ENCODE data around the gene HMGB3.

The HMGB3 gene

GRCh38 chrX:150982788-150983520 is at the start of gene HMGB3:
Gene HMGB3 (plus strand): TSS chrX:150983335. CDS start chrX:150985600, 2,265 bp downstream.
- DNase-seq (peak; percentile 90), ATAC-seq (ENCODE audit: insufficient read depth, low read depth) (peak; percentile 99)
- H3K9me3 ChIP-seq (ENCODE audit: insufficient read depth, low read length, severe bottlenecking): no peaks in the 10 kb centered on the region
- 0 out of 2 replicates have a peak, but pooled peaks cover 13% of the 10 kb centered on the region for H4K20me1 ChIP-seq (ENCODE audit: insufficient read depth, low read length)
- H3K27ac ChIP-seq (ENCODE audit: low read length): peak within 1 kb of the TSS; percentile 63
- TF ChIP-seq EZH2 (IDR thresholded peaks at IDR 0.05; ENCODE audit: borderline replicate concordance, low read depth, low read length, severe bottlenecking): no peak
- TF ChIP-seq, protein P1, sequence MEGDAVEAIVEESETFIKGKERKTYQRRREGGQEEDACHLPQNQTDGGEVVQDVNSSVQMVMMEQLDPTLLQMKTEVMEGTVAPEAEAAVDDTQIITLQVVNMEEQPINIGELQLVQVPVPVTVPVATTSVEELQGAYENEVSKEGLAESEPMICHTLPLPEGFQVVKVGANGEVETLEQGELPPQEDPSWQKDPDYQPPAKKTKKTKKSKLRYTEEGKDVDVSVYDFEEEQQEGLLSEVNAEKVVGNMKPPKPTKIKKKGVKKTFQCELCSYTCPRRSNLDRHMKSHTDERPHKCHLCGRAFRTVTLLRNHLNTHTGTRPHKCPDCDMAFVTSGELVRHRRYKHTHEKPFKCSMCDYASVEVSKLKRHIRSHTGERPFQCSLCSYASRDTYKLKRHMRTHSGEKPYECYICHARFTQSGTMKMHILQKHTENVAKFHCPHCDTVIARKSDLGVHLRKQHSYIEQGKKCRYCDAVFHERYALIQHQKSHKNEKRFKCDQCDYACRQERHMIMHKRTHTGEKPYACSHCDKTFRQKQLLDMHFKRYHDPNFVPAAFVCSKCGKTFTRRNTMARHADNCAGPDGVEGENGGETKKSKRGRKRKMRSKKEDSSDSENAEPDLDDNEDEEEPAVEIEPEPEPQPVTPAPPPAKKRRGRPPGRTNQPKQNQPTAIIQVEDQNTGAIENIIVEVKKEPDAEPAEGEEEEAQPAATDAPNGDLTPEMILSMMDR (IDR thresholded peaks at IDR 0.05; ENCODE audit: borderline replicate concordance, extremely low read depth, low read length, poor library complexity, severe bottlenecking): no peak
- peaks cover 26% of the 10 kb centered on the region for H3K36me3 ChIP-seq (ENCODE audit: insufficient read depth, low read length)
- H3K4me2 ChIP-seq (ENCODE audit: insufficient read depth, low read length): peak within 1 kb of the TSS; percentile 57
- H3K9ac ChIP-seq (ENCODE audit: low read depth, low read length): peak within 1 kb of the TSS; percentile 80
- H3K4me3 ChIP-seq (ENCODE audit: low read depth in 1 of 2, low read length in 2 of 2): peak within 1 kb of the TSS; percentile 46 to 58; a peak in 3 of 4 replicates
- H3K27me3 ChIP-seq (ENCODE audit: insufficient read depth, low read length, poor library complexity): no peaks in the 10 kb centered on the region
- peaks cover 15% of the 10 kb centered on the region for H3K4me1 ChIP-seq (ENCODE audit: insufficient read depth, low read length)
- H3K79me2 ChIP-seq (ENCODE audit: insufficient read depth, low read length): peaks cover 12% of the 10 kb centered on the region
- H2AFZ ChIP-seq (ENCODE audit: low read depth, low read length): peak within 1 kb of the TSS; percentile 64

DNA sequence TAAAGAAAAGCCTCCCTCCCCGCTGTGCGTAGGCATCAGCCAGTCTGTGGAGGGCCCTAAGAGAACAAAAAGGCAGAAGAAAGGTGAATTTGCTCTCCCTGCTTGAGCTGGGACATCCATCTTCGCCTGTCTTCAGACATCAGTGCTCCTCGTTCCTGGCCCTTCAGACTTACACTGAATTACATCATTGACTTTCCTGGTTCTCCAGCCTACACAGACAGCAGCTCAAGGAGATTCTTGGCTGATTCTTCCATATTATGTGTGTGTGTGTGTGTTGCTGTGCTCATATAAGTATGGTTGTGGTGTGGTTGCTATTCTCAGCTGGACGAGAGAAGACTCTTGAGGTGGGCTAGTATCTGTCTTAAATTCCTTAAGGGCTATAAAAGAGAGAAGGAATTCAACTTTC is 49.2 kb upstream of the HMGB3 start:
- no peak overlapping the region for H3K9ac ChIP-seq (ENCODE audit: low read depth, low read length)
- no peak for ATAC-seq (ENCODE audit: insufficient read depth, low read depth)
- H3K4me1 ChIP-seq (ENCODE audit: insufficient read depth, low read length): no peaks in the 10 kb centered on the region
- no peaks in the 10 kb centered on the region for H3K27me3 ChIP-seq (ENCODE audit: insufficient read depth, low read length, poor library complexity)
- no peak overlapping the region for H3K4me2 ChIP-seq (ENCODE audit: insufficient read depth, low read length)
- H3K79me2 ChIP-seq (ENCODE audit: insufficient read depth, low read length): no peaks in the 10 kb centered on the region
- no peaks in the 10 kb centered on the region for H3K9me3 ChIP-seq (ENCODE audit: insufficient read depth, low read length, severe bottlenecking)
- H3K36me3 ChIP-seq (ENCODE audit: insufficient read depth, low read length): no peaks in the 10 kb centered on the region
- DNase-seq: no peak
- H3K27ac ChIP-seq (ENCODE audit: low read length): no peak overlapping the region
- H4K20me1 ChIP-seq (ENCODE audit: insufficient read depth, low read length): no peaks in the 10 kb centered on the region
- TF ChIP-seq, protein P1 (IDR thresholded peaks at IDR 0.05; ENCODE audit: borderline replicate concordance, extremely low read depth, low read length, poor library complexity, severe bottlenecking): no peak
- TF ChIP-seq EZH2 (IDR thresholded peaks at IDR 0.05; ENCODE audit: borderline replicate concordance, low read depth, low read length, severe bottlenecking): no peak
- no peak overlapping the region for H3K4me3 ChIP-seq (ENCODE audit: low read depth in 1 of 2, low read length in 2 of 2)
- H2AFZ ChIP-seq (ENCODE audit: low read depth, low read length): no peak overlapping the region

GRCh38 chrX:150934453-150934852 is 48.7 kb upstream of the HMGB3 start:
- ATAC-seq (ENCODE audit: insufficient read depth, low read depth) (no peak), DNase-seq (no peak)
- Histone ChIP-seq H3K79me2 (ENCODE audit: insufficient read depth, low read length) (no peaks in the 10 kb centered on the region), H2AFZ (ENCODE audit: low read depth, low read length) (no peak overlapping the region), H3K4me3 (ENCODE audit: low read depth in 1 of 2, low read length in 2 of 2) (no peak overlapping the region), H3K9ac (ENCODE audit: low read depth, low read length) (no peak overlapping the region), H3K9me3 (ENCODE audit: insufficient read depth, low read length, severe bottlenecking) (no peaks in the 10 kb centered on the region), H3K27me3 (ENCODE audit: insufficient read depth, low read length, poor library complexity) (no peaks in the 10 kb centered on the region), H4K20me1 (ENCODE audit: insufficient read depth, low read length) (no peaks in the 10 kb centered on the region), H3K4me2 (ENCODE audit: insufficient read depth, low read length) (no peak overlapping the region), H3K4me1 (ENCODE audit: insufficient read depth, low read length) (no peaks in the 10 kb centered on the region), H3K27ac (ENCODE audit: low read length) (no peak overlapping the region), H3K36me3 (ENCODE audit: insufficient read depth, low read length) (no peaks in the 10 kb centered on the region)
- TF ChIP-seq, protein P1 (IDR thresholded peaks at IDR 0.05; ENCODE audit: borderline replicate concordance, extremely low read depth, low read length, poor library complexity, severe bottlenecking): no peak
- no peak for TF ChIP-seq EZH2 (IDR thresholded peaks at IDR 0.05; ENCODE audit: borderline replicate concordance, low read depth, low read length, severe bottlenecking)

All from DND-41 (cell line).